ENCODE results near the gene PLPPR3. TPM values are rescaled to one million over a fixed set of nuclear protein-coding genes. Genes with fewer than 3 reads are reported as not detected.

Gene PLPPR3
- total RNA-seq, 1 experiment from 2014 or later, result 57.9 TPM

DNA sequence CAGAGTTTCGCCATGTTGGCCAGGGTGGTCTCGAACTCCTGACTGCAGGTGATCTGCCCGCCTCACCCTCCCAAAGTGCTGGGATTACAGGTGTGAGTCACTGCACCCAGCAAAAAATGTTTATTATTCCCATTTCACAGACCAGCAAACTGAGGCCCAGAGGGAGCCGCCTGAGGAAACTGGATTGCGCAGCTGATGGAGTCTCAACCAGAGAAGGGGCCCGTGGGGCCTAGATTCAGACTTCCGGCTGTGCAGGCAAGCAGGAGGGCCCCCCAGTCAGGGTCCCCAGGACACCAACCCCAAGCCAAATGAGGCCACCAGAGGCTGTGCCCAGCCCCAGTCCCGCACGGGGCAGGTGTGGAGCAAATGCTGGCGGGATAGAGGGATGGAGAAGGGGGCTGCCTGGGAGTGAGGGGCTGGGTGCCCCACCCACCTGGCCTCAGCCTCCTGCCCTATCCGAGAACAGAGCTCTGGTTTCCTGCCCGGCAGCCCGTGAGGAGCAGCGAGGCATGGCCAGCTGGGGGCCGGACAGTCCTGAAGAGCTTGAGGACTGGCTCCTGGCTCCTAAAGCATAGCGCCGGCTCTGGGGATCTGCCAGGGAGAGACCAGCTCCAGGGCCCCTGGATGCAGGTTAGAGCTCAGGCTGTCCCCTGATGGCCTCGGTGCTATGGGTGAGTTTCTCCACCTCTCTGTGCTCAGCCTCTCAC lies 48.9 kb downstream of the PLPPR3 start:
- Histone ChIP-seq H3K23me2 (ENCODE audit: insufficient read length, low read depth, low read length, poor library complexity, severe bottlenecking) (no peaks in the 10 kb centered on the region), H3K14ac (ENCODE audit: insufficient read depth, low read length) (no peak overlapping the region), H3T11ph (ENCODE audit: low read length) (no peak overlapping the region), H4K5ac (ENCODE audit: insufficient read length, low read depth, low read length) (no peak overlapping the region), H3K4me1 (ENCODE audit: insufficient read depth, low read length) (no peaks in the 10 kb centered on the region), H3K27me3 (ENCODE audit: insufficient read depth, low read length) (no peaks in the 10 kb centered on the region), H2BK5ac (ENCODE audit: insufficient read length, low read length) (no peak overlapping the region), H4K20me1 (ENCODE audit: control insufficient read depth, insufficient read depth, insufficient read length) (no peaks in the 10 kb centered on the region), H3K79me2 (ENCODE audit: insufficient read depth, low read length) (no peaks in the 10 kb centered on the region), H2BK12ac (ENCODE audit: insufficient read length, low read depth, low read length) (no peak overlapping the region), H3K56ac (ENCODE audit: insufficient read length, low read depth, low read length) (no peak overlapping the region), H2AK5ac (ENCODE audit: insufficient read length, low read length) (no peak overlapping the region), H3K4ac (ENCODE audit: low read depth, low read length) (no peak overlapping the region), H3K4me2 (ENCODE audit: insufficient read depth, insufficient read length, low read length) (no peak overlapping the region), H4K91ac (ENCODE audit: insufficient read length, low read depth, low read length) (no peak overlapping the region), H4K8ac (replicated peaks; ENCODE audit: insufficient read length, low read depth, low read length) (no peak overlapping the region), H3K79me1 (ENCODE audit: insufficient read depth, low read depth, low read length, poor library complexity, severe bottlenecking) (no peaks in the 10 kb centered on the region), H3K23ac (ENCODE audit: insufficient read length, low read depth, low read length) (no peak overlapping the region), H2BK15ac (ENCODE audit: low read depth, low read length) (no peak overlapping the region), H2BK120ac (ENCODE audit: low read depth, low read length, poor library complexity, severe bottlenecking) (no peak overlapping the region), H3K9ac (ENCODE audit: extremely low read depth, insufficient read length, low read length) (no peak overlapping the region), H3K27ac (ENCODE audit: insufficient read length, low read depth, low read length) (no peak overlapping the region), H3K9me3 (ENCODE audit: control insufficient read depth, low read depth, low read length) (no peaks in the 10 kb centered on the region), H2BK20ac (ENCODE audit: low read depth, low read length, poor library complexity, severe bottlenecking) (no peak overlapping the region), H2AFZ (ENCODE audit: low read length) (no peak overlapping the region), H3K18ac (ENCODE audit: insufficient read length, low read depth, low read length) (no peak overlapping the region)
- peak; percentile 83 for DNase-seq
- TF ChIP-seq, protein P1, sequence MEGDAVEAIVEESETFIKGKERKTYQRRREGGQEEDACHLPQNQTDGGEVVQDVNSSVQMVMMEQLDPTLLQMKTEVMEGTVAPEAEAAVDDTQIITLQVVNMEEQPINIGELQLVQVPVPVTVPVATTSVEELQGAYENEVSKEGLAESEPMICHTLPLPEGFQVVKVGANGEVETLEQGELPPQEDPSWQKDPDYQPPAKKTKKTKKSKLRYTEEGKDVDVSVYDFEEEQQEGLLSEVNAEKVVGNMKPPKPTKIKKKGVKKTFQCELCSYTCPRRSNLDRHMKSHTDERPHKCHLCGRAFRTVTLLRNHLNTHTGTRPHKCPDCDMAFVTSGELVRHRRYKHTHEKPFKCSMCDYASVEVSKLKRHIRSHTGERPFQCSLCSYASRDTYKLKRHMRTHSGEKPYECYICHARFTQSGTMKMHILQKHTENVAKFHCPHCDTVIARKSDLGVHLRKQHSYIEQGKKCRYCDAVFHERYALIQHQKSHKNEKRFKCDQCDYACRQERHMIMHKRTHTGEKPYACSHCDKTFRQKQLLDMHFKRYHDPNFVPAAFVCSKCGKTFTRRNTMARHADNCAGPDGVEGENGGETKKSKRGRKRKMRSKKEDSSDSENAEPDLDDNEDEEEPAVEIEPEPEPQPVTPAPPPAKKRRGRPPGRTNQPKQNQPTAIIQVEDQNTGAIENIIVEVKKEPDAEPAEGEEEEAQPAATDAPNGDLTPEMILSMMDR (conservative IDR thresholded peaks at IDR 0.05), result no peak
- Mint-ChIP-seq H3K27ac (no peak overlapping the region), H3K27me3 (ENCODE audit: low read depth) (peaks cover 3% of the 10 kb centered on the region), H3K4me1 (no peaks in the 10 kb centered on the region), H3K9me3 (no peaks in the 10 kb centered on the region; a peak in 2 of 5 replicates), H3K36me3 (ENCODE audit: insufficient read depth in 1 of 3, low read depth in 3 of 3) (no peaks in the 10 kb centered on the region), H3K4me3 (no peak overlapping the region)
- WGBS (ENCODE audit: extremely low coverage, insufficient read length, low lambda C conversion rate), result no CpG with 5 or more reads among the region's 18 CpGs

Measured in H9 (cell line).